NCI-H1694 treated with DMSO at 0.1 percent for 48 hours (cell line): ENCODE data around the gene KCNG3.
"Not testable (repeated sequence)": the region's sequence is repeated elsewhere in the genome, so short reads cannot be mapped to it uniquely, and the experiment has no call there.

Experiments used
- DNase-seq: peaks from one replicate; lab custom pipeline; 2025; lab: John Stamatoyannopoulos, UW

The KCNG3 gene

GRCh38 chr2:42429352-42429751 lies 64.4 kb downstream of the KCNG3 start:
- no peak for DNase-seq

GRCh38 chr2:42425697-42426096 lies 68.1 kb downstream of the KCNG3 start:
- no peak for DNase-seq

GRCh38 chr2:42424033-42424432 lies 69.7 kb downstream of the KCNG3 start:
- DNase-seq: no peak

- no peak for DNase-seq
Measured at GRCh38 chr2:42421601-42422239, 72.1 kb downstream of the KCNG3 start.

GRCh38 chr2:42421157-42421485 lies 72.7 kb downstream of the KCNG3 start:
- no peak for DNase-seq

- DNase-seq: no peak
Measured at GRCh38 chr2:42414648-42415047, 79.1 kb downstream of the KCNG3 start.

GRCh38 chr2:42414158-42414557 lies 79.6 kb downstream of the KCNG3 start:
- no peak for DNase-seq

GRCh38 chr2:42410742-42411514 lies 82.9 kb downstream of the KCNG3 start:
- DNase-seq: no peak

GRCh38 chr2:42408009-42408408 lies 85.8 kb downstream of the KCNG3 start:
- no peak for DNase-seq

GRCh38 chr2:42407476-42407875 lies 86.3 kb downstream of the KCNG3 start:
- DNase-seq: no peak

GRCh38 chr2:42404676-42405075 lies 89.1 kb downstream of the KCNG3 start:
- DNase-seq: no peak

- DNase-seq: no peak
Measured at GRCh38 chr2:42401773-42402172, 92.0 kb downstream of the KCNG3 start.

- DNase-seq: not testable (repeated sequence)
Measured at GRCh38 chr2:42398052-42398451, 95.7 kb downstream of the KCNG3 start.

GRCh38 chr2:42393320-42393719 lies 100.5 kb downstream of the KCNG3 start:
- DNase-seq: not testable (repeated sequence)

- DNase-seq: no peak
Measured at GRCh38 chr2:42392191-42392590, 101.6 kb downstream of the KCNG3 start.
